Naive thymus-derived CD4-positive, alpha-beta T cell (primary cell): ENCODE measurements around the gene AHSP. TPM values are rescaled to one million over a fixed set of nuclear protein-coding genes. Genes with fewer than 3 reads are reported as not detected.

Source experiments
- ATAC-seq: fragments of 150-1000 bp; cut with Tn5 transposase; 2 replicates; pipeline ENCODE4 v1.10.0; 2021; ENCODE audit warnings: mild to moderate bottlenecking, moderate library complexity
- CTCF ChIA-PET: fragments of 350-600 bp; sonication (Branson Sonifier 250); formaldehyde crosslinking; loops from one replicate; lab custom pipeline; 2021; ENCODE audit warnings: antibody characterized with exemption; lab: Charles Lee
- POLR2A ChIA-PET: fragments of 350-600 bp; sonication (Branson Sonifier 250); formaldehyde crosslinking; loops from one replicate; lab custom pipeline; 2021; ENCODE audit warnings: antibody characterized with exemption, inconsistent platforms; lab: Charles Lee
- DNase-seq, 9 donors: peaks; one replicate each; pipeline versions ENCODE4 v3.0.0 to v3.0.0-alpha.2; 2020 to 2022; ENCODE audit warnings: mixed read lengths in 1 of 9
- H3K27ac ChIP-seq: one replicate; pipeline ENCODE4 v1.7.0; 2013; ENCODE audit warnings: mild to moderate bottlenecking, low read depth, low read length, moderate library complexity
- H3K27me3 ChIP-seq, 2 donors: one replicate each; pipeline ENCODE4 v1.7.0; 2013; ENCODE audit warnings: low read length in 2 of 2, mild to moderate bottlenecking in 2 of 2, moderate library complexity in 2 of 2; ENCODE audit not compliant: control insufficient read depth in 2 of 2, insufficient read depth in 2 of 2
- H3K36me3 ChIP-seq, 3 experiments: 1 replicate in 2 of 3; 2 replicates in 1 of 3; pipeline ENCODE4 v1.7.0; 2013; ENCODE audit warnings: low read length in 3 of 3, mild to moderate bottlenecking in 3 of 3, moderate library complexity in 1 of 3; ENCODE audit not compliant: insufficient read depth in 3 of 3, control insufficient read depth in 2 of 3
- H3K4me1 ChIP-seq, 2 donors: one replicate each; pipeline ENCODE4 v1.7.0; 2013; ENCODE audit warnings: low read length in 2 of 2, mild to moderate bottlenecking in 2 of 2, moderate library complexity in 1 of 2; ENCODE audit not compliant: control insufficient read depth in 2 of 2, insufficient read depth in 2 of 2
- H3K4me3 ChIP-seq: 2 replicates; pipeline ENCODE4 v1.7.0; 2013; ENCODE audit warnings: mild to moderate bottlenecking, low read length
- H3K9me3 ChIP-seq, 3 experiments: 1 replicate in 2 of 3; 2 replicates in 1 of 3; pipeline ENCODE4 v1.7.0; 2013; ENCODE audit warnings: low read length in 3 of 3; ENCODE audit not compliant: control insufficient read depth in 2 of 3
- H3K27ac Mint-ChIP-seq, 9 donors: one replicate each; pipeline ENCODE4 v1.8.0; 2020 to 2022; ENCODE audit warnings: mixed read lengths in 9 of 9, mild to moderate bottlenecking in 8 of 9, moderate library complexity in 5 of 9, inconsistent platforms in 2 of 9
- H3K27me3 Mint-ChIP-seq, 5 donors: one replicate each; pipeline ENCODE4 v1.8.0; 2021 to 2022; ENCODE audit warnings: mixed read lengths in 5 of 5, mild to moderate bottlenecking in 1 of 5
- H3K36me3 Mint-ChIP-seq, 5 donors: one replicate each; pipeline ENCODE4 v1.8.0; 2020 to 2022; ENCODE audit warnings: mixed read lengths in 5 of 5, mild to moderate bottlenecking in 3 of 5, inconsistent platforms in 1 of 5
- H3K4me1 Mint-ChIP-seq, 7 donors: one replicate each; pipeline ENCODE4 v1.8.0; 2020 to 2022; ENCODE audit warnings: mixed read lengths in 7 of 7, mild to moderate bottlenecking in 3 of 7, inconsistent platforms in 1 of 7
- H3K4me3 Mint-ChIP-seq, 10 donors: one replicate each; pipeline ENCODE4 v1.8.0; 2020 to 2022; ENCODE audit warnings: mild to moderate bottlenecking in 10 of 10, mixed read lengths in 10 of 10, moderate library complexity in 6 of 10, inconsistent platforms in 2 of 10
- H3K9me3 Mint-ChIP-seq, 11 donors: one replicate each; pipeline ENCODE4 v1.8.0; 2020 to 2022; ENCODE audit warnings: mixed read lengths in 11 of 11, mild to moderate bottlenecking in 4 of 11, inconsistent platforms in 1 of 11, moderate library complexity in 1 of 11
- intact Hi-C, 2 donors: fragments of 100-400 bp; cut with micrococcal nuclease; formaldehyde crosslinking; loops; one replicate each; pipeline ENCODE4 v1.15.1; 2023
- polyA plus RNA-seq, 2 donors: library from polyadenylated mRNA; unstranded; fragments of 300-500 nt; fragmentation: Illumina TruSeq; gene quantifications; one replicate each; pipeline ENCODE4 v1.2.3, GENCODE V29; 2021
- total RNA-seq, 6 experiments: library from RNA in 5 of 6; stranded (reverse) in 5 of 6; gene quantifications; 1 replicate in 5 of 6; 2 replicates in 1 of 6; pipeline ENCODE4 v1.2.3 and lab custom pipeline; 2021 to 2026

The AHSP gene
- total and polyA plus RNA-seq, 7 experiments from 2014 or later = not detected

GRCh38 chr16:31484491-31485171 is 43.1 kb upstream of the AHSP start:
- Histone ChIP-seq H3K27ac (no peak overlapping the region), H3K4me1 (no peaks in the 10 kb centered on the region), H3K9me3 (no peaks in the 10 kb centered on the region), H3K36me3 (no peaks in the 10 kb centered on the region), H3K4me3 (no peak overlapping the region), H3K27me3 (no peaks in the 10 kb centered on the region)
- Mint-ChIP-seq H3K36me3 (peaks cover 0 to 1% (median 0%) of the 10 kb centered on the region in 5 donors), H3K4me3 (peak overlapping the region in 1 of 10 donors; percentile 16), H3K9me3 (no peaks in the 10 kb centered on the region), H3K4me1 (peaks cover 6 to 23% (median 13%) of the 10 kb centered on the region in 7 donors), H3K27me3 (peaks cover 0 to 34% (median 0%) of the 10 kb centered on the region in 5 donors), H3K27ac (no peak overlapping the region)
- POLR2A ChIA-PET = no interaction called here
- ATAC-seq (no peak), DNase-seq (no peak)
- CTCF ChIA-PET = no interaction called here
- intact Hi-C loops = no loop called here

GRCh38 chr16:31485571-31485970 is 42.1 kb upstream of the AHSP start:
- H3K27ac Mint-ChIP-seq = peak overlapping the region in 3 of 9 donors; percentile 4 to 34 (median 32)
- H3K4me3 Mint-ChIP-seq = peak overlapping the region in 8 of 10 donors; percentile 50 to 95 (median 90)
- Histone ChIP-seq H3K4me1 (no peaks in the 10 kb centered on the region), H3K9me3 (no peaks in the 10 kb centered on the region), H3K4me3 (no peak overlapping the region), H3K36me3 (peaks cover 0 to 5% (median 0%) of the 10 kb centered on the region in 3 experiments), H3K27ac (no peak overlapping the region), H3K27me3 (no peaks in the 10 kb centered on the region)
- H3K36me3 Mint-ChIP-seq = peaks cover 0 to 4% (median 0%) of the 10 kb centered on the region in 5 donors
- H3K27me3 Mint-ChIP-seq = peaks cover 0 to 29% (median 0%) of the 10 kb centered on the region in 5 donors
- CTCF ChIA-PET = no interaction called here
- ATAC-seq = no peak
- POLR2A ChIA-PET = interaction anchor here (0.6 kb wide), 1 partner anchor 8 kb away, joined by 3 read pairs; no protein-coding TSS in a partner anchor
- intact Hi-C loops = no loop called here
- DNase-seq = no peak
- no peaks in the 10 kb centered on the region for H3K9me3 Mint-ChIP-seq
- H3K4me1 Mint-ChIP-seq = peaks cover 6 to 24% (median 13%) of the 10 kb centered on the region in 7 donors

GRCh38 chr16:31486045-31486444 is 41.7 kb upstream of the AHSP start:
- intact Hi-C loops = no loop called here
- Histone ChIP-seq H3K36me3 (peaks cover 0 to 5% (median 0%) of the 10 kb centered on the region in 3 experiments), H3K9me3 (no peaks in the 10 kb centered on the region), H3K4me3 (no peak overlapping the region), H3K27me3 (no peaks in the 10 kb centered on the region), H3K4me1 (no peaks in the 10 kb centered on the region), H3K27ac (no peak overlapping the region)
- H3K4me3 Mint-ChIP-seq = peak overlapping the region in 9 of 10 donors; percentile 70 to 95 (median 91)
- DNase-seq (no peak), ATAC-seq (no peak)
- ChIA-PET POLR2A (interaction anchor here (3.7 kb wide), 1 partner anchor 22 kb away, joined by 15 read pairs; the partner anchor contains the start of gene RUSF1), CTCF (no interaction called here)
- peaks cover 5 to 24% (median 13%) of the 10 kb centered on the region in 7 donors for H3K4me1 Mint-ChIP-seq
- peaks cover 0 to 26% (median 0%) of the 10 kb centered on the region in 5 donors for H3K27me3 Mint-ChIP-seq
- peak overlapping the region in 3 of 9 donors; percentile 32 to 80 (median 34) for H3K27ac Mint-ChIP-seq
- H3K36me3 Mint-ChIP-seq = peaks cover 0 to 4% (median 0%) of the 10 kb centered on the region in 5 donors
- no peaks in the 10 kb centered on the region for H3K9me3 Mint-ChIP-seq

- Histone ChIP-seq H3K27me3 (no peaks in the 10 kb centered on the region), H3K9me3 (no peaks in the 10 kb centered on the region), H3K4me1 (no peaks in the 10 kb centered on the region), H3K4me3 (peak overlapping the region; percentile 89), H3K36me3 (peaks cover 0 to 11% (median 0%) of the 10 kb centered on the region in 3 experiments), H3K27ac (peak overlapping the region; percentile 62)
- CTCF ChIA-PET = no interaction called here
- peaks cover 0 to 4% (median 0%) of the 10 kb centered on the region in 5 donors for H3K36me3 Mint-ChIP-seq
- POLR2A ChIA-PET = interaction anchor here (0.7 to 3.7 kb wide), 9 partner anchors 10 to 307 kb away, joined by 3 to 18 read pairs (median 8); partner anchors contain the start of genes ARMC5, FUS and RUSF1
- H3K27ac Mint-ChIP-seq = peak overlapping the region in 8 of 9 donors; percentile 51 to 90 (median 84)
- H3K9me3 Mint-ChIP-seq = no peaks in the 10 kb centered on the region
- ATAC-seq (no peak), DNase-seq (no peak)
- intact Hi-C loops = loop anchor here (1.0 kb wide), 3 partner anchors 10 to 213 kb away; partner anchors contain the start of gene ARMC5 (in 1 of the 2)
- H3K4me1 Mint-ChIP-seq = peaks cover 5 to 24% (median 13%) of the 10 kb centered on the region in 7 donors
- peak overlapping the region; percentile 89 to 95 (median 92) for H3K4me3 Mint-ChIP-seq
- H3K27me3 Mint-ChIP-seq = peaks cover 0 to 22% (median 0%) of the 10 kb centered on the region in 5 donors
Measured at GRCh38 chr16:31487071-31487719, 40.5 kb upstream of the AHSP start.

GRCh38 chr16:31487720-31488467 is 39.8 kb upstream of the AHSP start:
- Histone ChIP-seq H3K27me3 (no peaks in the 10 kb centered on the region), H3K9me3 (no peaks in the 10 kb centered on the region), H3K36me3 (peaks cover 0 to 16% (median 0%) of the 10 kb centered on the region in 3 experiments), H3K4me1 (no peaks in the 10 kb centered on the region), H3K27ac (peak overlapping the region; percentile 62), H3K4me3 (peak overlapping the region; percentile 89)
- H3K36me3 Mint-ChIP-seq = peaks cover 0 to 5% (median under 1%) of the 10 kb centered on the region in 5 donors
- intact Hi-C loops = loop anchor here (1.0 to 2.0 kb wide), 5 partner anchors 11 to 212 kb away; partner anchors contain the start of genes RUSF1 (in 2 of the 2) and ARMC5 (in 1 of the 2)
- ChIA-PET POLR2A (interaction anchor here (0.5 to 3.7 kb wide), 10 partner anchors 9 to 330 kb away, joined by 3 to 18 read pairs (median 7); partner anchors contain the start of genes ARMC5, FUS and RUSF1), CTCF (interaction anchor here (1.2 kb wide), 1 partner anchor 14 kb away, joined by 3 read pairs; no protein-coding TSS in a partner anchor)
- H3K27me3 Mint-ChIP-seq = peaks cover 0 to 17% (median 0%) of the 10 kb centered on the region in 5 donors
- ATAC-seq (peak; percentile 92), DNase-seq (peak; percentile 55 to 79 (median 74))
- H3K9me3 Mint-ChIP-seq = no peaks in the 10 kb centered on the region
- H3K4me3 Mint-ChIP-seq = peak overlapping the region; percentile 89 to 95 (median 92)
- H3K4me1 Mint-ChIP-seq = peaks cover 5 to 24% (median 13%) of the 10 kb centered on the region in 7 donors
- H3K27ac Mint-ChIP-seq = peak overlapping the region in 8 of 9 donors; percentile 51 to 90 (median 84)
